GM19023 (cell line): ENCODE measurements around the gene B3GNT2.
"Not testable (repeated sequence)": the region's sequence is repeated elsewhere in the genome, so short reads cannot be mapped to it uniquely, and the experiment has no call there.

Experiments used
- ATAC-seq: cut with Tn5 transposase; IDR thresholded peaks from one replicate; pipeline ENCODE4 v1.9.1; 2021; ENCODE audit warnings: mild to moderate bottlenecking, moderate library complexity; ENCODE audit not compliant: unreplicated experiment

The B3GNT2 gene

DNA sequence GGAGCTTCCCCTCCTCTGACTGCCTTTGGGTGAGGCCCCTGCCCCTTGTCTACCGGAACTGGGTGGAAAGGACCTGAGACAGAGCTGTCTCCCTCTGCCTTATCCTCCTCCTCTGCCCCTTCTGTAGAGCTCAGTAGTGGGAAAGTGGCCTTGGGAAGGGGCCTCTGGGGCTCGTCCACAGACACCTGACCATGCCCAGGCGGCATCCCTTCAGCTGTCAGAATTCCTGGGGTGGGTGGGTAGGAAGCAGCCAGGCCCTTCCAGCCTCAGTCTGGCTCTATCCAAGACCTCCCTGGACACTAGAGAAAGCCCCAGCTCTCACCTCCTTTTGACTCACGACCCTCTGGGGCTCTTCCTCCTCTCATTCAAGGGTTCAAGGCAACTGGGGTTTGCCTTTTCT lies 35.6 kb downstream of the B3GNT2 start:
- ATAC-seq = no peak

DNA sequence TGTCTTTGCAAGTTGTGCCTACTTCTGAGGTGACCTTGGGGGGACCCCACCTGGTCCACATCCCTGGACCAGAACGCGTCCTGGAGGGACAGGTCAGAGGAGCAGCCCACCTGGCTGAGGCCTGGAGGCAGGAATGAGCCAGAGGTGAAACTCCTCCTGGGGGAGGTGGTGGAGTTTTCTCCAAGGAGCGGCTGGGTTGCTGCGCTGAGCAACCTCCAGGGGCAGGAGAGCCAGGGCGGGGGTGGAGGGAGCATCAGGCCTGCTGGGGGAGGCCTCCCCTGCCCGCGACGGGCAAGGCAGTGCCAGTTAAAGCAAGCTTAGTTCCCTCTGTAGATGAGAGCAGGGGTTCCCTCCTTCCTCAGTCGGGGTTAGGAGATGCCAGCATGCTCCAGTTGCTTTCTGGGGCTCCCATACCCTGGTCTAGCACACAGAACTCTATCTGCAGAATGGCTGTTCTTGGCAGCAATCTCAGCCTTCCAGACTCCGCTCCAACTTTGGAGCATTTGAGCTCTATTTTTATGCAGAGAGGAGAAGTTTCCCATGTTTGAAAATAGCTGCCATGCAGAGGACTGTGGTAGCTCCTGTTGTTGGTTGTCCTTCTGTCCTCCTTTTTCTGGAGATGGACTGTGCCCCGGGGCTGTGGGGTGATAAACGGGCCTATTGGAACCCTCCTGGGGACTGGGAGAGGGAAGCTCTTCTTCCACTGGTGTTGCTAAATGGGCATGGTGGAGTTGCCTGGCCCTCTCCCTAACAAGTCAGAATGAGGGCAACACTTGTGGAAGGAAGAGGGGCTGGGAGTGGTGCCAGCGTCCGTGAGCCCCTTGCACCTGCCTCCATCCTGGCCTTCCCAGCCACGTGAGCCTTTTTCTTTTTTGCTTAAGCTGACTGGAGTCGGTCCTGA lies 39.1 kb downstream of the B3GNT2 start:
- no peak for ATAC-seq

DNA sequence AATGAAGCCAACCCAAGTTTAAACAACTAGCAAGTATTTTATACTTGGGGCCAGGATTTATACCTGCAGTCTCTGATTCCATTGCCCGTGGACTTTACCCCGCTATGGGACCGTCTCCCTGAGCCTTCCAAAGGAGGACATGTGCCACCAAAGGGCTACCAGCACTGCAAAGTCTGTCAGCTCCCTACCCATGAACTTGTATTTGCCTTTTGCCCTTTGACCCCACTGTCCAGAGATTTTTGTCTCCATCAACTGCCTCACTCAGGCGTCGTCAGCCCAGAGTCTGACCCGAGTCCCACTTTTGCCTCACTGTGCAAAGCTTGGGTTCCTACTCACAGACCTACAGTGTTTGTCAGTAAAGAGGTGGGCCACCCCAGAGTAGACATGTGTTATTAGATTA lies 40.6 kb downstream of the B3GNT2 start:
- ATAC-seq = no peak

DNA sequence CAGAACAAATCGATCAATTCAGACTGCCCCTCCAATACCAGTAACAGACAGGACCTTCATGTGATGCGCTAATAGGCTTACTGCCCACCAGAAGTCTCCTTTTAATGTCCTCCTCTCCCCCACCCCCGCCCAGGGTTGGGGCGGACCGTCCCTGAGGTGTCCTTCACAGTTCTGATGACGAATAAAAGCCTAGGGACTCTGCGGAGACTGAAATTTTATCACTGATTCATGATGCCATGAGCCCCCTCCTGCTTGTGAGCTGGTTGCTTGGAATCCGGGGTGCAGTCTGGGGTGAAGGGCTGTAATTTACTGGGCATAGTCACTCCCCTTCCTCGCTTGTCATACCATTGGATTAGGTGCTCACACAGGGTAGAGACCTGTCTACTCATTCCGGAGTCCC lies 42.3 kb downstream of the B3GNT2 start:
- no peak for ATAC-seq

DNA sequence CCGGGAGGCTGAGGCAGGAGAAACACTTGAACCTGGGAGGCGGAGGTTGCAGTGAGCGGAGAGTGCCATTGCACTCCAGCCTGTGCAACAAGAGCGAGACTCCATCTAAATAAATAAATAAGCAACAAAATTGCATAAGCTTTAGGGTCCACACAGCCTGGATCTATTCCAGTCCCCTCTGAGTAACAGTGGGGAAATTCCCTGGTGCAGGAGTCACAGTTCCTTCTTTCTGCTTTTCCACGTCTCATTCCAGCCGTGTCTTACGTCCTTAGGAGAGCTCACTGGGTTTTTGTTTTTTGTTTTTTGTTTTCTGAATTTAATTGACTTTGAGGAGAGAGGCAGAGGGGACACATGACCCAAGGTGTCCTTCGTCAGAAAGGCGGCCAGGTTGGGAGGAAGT lies 44.6 kb downstream of the B3GNT2 start:
- no peak for ATAC-seq

DNA sequence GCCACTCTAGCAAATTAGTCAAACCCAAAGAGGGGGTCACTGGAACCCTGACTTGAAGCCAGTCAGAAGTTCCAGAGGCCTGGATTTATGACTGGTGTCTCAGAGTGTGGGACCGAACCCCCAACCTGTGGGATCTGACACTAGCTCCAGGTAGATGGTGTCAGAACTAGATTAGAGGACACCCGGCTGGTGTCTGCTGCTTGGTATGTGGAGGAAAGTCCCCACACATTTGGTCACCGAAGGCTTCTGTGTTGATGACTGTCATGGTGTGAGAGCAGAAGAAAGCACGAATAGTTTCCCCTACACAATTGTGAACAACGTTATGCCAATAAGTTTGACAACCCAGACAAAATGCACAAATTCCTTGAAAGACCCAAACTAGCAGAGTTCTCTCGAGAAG lies 48.1 kb downstream of the B3GNT2 start:
- no peak for ATAC-seq

DNA sequence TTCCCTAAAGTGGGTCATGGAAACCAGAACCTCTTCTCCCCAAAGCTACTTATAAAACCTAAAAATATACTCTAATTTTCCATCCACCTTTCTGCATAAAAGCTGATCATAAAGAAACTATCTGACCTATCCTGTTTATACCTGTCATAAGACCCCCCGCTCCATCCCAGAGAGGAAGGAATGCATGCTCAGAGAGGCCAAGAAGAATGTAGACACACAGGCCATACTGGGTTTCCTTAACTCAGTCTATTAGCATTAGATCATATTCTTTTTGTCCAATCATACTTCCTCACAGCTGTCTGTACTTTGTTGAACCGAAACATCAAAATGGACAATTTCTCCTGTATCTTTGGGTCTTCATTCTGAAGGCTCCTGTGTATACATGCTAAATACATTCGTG lies 52.3 kb downstream of the B3GNT2 start:
- no peak for ATAC-seq

DNA sequence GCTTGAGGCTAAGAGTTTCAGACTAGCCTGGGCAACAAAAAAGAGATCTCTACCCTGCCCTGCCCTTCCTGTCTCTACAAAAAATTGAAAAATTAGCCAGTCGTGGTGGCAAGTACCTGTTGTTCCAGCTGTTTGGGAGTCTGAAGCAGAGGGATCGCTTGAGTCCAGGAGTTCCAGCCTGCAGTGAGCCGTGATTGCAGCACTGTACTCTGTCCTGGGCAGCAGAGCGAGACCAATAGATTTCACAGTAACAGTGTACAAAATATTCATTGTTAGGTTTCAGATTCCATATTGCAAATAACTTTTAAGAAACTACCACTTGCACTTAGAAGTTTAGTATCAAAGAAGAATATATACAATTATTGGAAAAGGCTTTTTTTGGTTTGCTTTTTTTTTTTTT lies 54.3 kb downstream of the B3GNT2 start:
- ATAC-seq = no peak

DNA sequence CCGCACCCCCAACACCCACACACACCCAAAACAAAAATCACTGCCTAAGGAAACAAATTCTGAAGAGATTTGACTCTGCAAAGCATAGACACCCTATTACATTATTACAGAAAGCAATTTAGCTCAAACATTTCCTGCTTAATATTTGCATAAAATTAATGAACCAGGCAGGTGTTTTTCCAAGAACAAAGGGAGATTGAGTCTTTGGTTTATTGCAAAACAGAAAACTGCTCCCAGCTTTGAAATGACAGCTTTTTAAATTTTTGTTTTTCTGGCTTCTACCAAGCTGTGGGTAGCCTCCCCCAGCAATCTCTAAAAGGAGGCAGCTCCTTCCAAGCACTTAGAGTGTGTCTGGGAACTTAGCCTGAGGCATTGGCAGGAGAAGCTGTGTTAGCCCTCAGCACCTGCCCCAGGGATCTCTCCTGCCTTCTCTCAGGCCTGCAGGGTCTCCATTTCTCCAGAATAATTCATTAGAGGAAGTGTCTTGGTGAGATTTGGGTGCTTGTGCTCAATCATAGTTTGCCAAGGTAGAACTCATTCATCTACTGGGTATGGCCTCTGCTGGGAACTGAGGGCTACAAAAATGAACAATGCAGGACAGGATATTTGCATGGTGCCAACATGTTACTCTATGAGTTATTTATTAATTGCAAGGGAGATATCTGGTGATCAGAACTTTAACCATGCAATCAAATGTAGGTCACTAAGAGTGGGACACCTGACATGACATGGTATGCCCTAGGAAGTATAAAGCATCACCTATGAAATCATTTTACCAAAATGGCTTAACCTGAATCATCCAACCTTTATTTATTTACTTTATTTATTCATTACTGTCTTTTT lies 58.7 kb downstream of the B3GNT2 start:
- no peak for ATAC-seq

DNA sequence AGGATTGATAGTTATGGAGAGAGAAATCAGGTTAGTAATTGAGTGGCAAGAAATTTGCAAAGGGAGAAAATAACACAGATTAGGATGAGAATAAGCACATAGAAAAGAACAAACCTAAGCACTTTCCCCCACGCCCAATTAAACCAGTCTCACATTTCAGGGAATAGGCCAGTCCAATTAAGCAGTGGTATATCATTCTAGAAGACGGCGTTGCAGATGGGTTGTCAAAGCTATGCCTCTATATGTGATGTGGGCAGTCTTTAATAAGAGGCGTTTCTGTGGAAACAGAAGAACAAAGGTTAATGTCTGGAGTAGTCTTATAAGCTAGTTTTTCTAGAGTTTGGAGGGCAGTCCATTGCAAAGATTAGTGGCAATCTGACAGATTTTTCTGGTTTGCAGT lies 61.6 kb downstream of the B3GNT2 start:
- ATAC-seq = no peak

DNA sequence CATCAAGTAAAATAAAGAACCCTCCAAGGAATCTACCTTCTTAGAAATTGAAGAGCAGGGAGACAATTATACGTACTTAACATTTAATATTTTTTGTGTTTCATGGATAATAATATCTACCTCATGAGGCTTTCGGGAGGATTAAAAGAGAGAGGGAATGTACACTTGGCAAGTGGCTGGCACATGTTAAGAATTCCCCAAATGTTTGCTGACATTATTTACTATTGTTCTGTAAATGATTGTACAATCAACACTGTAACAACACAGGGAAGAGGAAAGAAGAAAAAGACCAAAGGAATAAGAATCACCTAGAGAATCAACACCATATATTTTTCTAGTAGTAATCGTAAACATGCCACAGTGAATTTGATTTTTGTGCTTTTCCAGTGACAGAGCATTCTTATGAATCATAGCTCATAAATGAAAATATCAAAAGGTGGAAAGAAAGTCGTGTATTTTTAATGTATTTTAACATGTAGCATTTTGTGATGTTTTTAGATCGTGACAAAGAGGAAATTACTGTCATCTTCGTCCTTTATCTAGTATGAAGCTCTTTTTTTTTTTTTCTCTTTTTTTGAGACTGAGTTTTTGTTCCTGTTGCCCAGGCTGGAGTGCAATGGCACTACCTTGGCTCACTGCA lies 67.3 kb downstream of the B3GNT2 start:
- ATAC-seq = no peak

DNA sequence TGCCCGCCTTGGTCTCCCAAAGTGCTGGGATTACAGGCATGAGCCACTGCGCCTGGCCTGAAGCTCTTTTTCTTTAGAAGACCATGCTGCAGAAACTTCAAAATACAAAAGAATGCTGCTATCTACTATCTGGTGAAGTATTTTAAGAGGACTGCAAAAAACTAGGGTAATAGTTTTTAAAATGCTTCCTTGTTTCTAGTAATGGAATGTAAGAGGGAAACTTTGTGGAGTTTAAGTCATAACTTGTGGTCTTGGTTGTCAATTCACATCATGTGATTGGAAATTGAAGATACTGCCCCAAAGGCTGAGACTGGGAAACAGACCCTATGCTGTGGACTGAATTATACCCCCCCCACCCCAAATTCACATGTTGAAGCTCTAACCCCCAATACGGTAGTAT lies 68.3 kb downstream of the B3GNT2 start:
- no peak for ATAC-seq

DNA sequence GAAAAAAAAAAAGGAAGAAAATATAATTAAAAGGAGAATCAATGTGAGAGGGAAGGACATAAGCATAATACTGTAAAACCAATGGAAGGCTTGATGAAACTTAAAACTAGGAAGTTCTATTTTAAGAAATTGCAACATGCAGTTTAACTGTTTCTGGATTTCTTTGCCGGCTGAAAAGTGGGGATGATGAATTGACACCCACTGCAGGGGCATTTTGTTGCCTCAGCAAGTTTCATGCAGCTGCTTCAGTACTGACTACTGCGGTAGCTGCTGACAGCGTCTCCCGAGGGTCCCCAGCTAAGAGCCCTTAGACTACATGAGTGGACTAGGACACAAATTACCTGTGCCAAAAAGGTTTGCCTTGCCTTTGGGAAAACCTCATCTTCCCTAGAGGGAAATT lies 69.2 kb downstream of the B3GNT2 start:
- no peak for ATAC-seq

DNA sequence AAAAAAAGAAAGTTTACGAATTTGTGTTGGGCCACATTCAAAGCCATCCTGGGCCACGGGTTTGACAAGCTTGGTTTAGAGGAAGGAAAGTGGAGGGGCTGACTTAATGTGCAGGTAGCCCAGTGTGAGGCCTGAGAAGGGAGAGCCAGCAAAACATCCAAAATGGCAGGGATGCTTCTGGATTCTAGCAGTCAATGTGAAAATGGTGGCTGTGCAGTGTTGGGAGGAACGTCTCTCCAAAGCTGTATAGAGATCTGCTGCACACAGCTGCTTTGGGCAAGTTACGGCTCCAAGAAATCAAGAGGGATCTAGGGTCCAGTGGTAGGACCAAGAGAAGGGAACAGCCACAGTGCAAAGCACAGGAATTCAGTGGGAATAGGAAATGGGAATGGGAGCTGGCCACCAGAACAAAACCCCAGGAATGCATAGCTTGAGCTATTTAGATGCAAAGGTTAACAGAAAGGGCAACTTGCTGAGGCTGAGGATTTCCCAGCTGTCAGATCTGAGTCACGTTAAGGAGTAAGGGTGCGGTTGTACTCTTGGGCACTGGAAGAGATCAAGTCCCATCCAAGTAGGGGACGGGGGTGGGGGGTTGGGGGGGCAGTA lies 70.6 kb downstream of the B3GNT2 start:
- no peak for ATAC-seq

DNA sequence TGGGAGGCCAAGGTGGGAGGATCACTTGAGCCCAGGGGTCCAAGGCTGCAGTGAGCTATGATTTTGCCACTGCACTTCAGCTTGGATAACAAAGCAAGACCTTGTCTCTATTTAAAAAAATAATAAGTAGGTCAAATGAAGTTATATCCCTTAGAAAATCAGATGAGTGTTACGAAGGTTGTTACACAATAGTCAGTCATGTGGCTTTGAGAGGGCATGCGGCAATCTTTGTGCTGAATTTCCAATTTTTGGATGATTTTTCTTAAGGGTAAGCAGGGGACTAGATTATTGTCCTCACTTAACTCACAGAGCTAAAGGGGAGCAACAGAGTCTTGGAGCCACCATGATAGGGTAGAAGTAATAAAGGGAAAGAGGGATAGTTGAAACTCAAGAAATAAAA lies 71.8 kb downstream of the B3GNT2 start:
- ATAC-seq = no peak

DNA sequence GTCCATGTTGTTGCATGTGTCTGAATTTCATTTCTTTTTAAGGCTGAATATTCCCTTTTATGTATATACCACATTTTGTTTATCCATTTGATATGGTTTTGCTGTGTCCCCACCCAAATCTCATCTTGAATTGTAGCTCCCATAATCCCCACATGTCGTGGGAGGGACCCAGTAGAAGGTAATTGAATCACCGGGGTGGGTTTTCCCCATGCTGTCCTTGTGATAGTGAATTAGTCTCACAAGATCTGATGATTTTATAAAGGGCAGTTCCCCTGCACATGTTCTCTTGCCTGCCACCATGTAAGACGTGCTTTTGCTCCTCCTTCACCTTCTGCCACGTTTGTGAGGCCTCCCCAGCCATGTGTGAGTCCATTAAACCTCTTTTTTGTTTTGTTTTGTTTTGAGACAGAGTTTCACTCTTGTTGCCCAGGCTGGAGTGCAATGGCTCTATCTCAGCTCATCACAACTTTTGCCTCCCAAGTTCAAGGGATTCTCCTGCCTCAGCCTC lies 72.8 kb downstream of the B3GNT2 start:
- not testable (repeated sequence) for ATAC-seq

DNA sequence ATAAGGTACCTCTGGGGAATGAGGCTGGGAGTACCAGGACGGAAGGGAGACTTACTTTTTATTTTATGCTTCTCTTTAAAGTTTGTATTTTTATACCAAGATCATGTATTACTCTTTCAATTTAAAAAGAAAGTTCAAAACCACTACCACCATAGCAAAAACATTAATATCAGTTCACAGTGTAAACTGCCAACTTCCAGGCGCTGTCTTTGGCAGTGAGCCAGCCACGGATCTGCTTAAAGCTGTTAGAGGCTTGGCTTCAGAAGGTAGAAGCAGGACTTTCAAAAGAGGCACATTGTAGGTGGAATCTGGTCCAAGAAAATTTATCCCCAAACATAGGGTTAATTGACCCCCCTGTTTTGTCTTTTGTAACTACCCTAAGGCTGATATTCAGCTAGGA lies 74.8 kb downstream of the B3GNT2 start:
- ATAC-seq = no peak
